ENCODE results near the gene MAPK11. TPM values are rescaled to one million over a fixed set of nuclear protein-coding genes. Genes with fewer than 3 reads are reported as not detected.

Gene MAPK11
- total and polyA plus RNA-seq, 10 of the 15 experiments (the other 5 are each of a cell fraction or from before 2014, with no cell fraction given): 0.05 to 12.8 (median 3.7) TPM

GRCh38 chr22:50301581-50301991 is 31.4 kb upstream of the MAPK11 start (continued):
- TF ChIP-seq NFYB (IDR thresholded peaks at IDR 0.05; ENCODE audit: insufficient read depth, low read depth, low read length) (no peak), BHLHE40 (IDR thresholded peaks at IDR 0.05; ENCODE audit: borderline replicate concordance in 1 of 2, low read depth in 2 of 2, low read length in 1 of 2) (peak; percentile 46 to 70; a peak in 3 of 4 replicates), SIX5 (IDR thresholded peaks at IDR 0.05; ENCODE audit: low read depth, low read length, severe bottlenecking) (no peak)

GRCh38 chr22:50300620-50301257 is 30.6 kb upstream of the MAPK11 start:
- POLR2A ChIA-PET: interaction anchor here (2.3 kb wide), 1 partner anchor 50 kb away, joined by 6 read pairs; the partner anchor contains the start of gene HDAC10
- H3K27ac ChIP-seq (ENCODE audit: control insufficient read depth, insufficient read depth): no peak overlapping the region
- H3K4me1 ChIP-seq (ENCODE audit: control insufficient read depth, insufficient read depth, low read length): peaks cover 47% of the 10 kb centered on the region
- H3K27me3 ChIP-seq (replicated peaks in 1 of 2; ENCODE audit: control insufficient read depth in 2 of 2, insufficient read depth in 2 of 2, low read length in 1 of 2): no peaks in the 10 kb centered on the region
- intact Hi-C loops (cut with micrococcal nuclease; ENCODE audit: unreplicated experiment) (no loop called here), in situ Hi-C loops (cut with MboI) (no loop called here)
- peaks cover 4% of the 10 kb centered on the region for H4K20me1 ChIP-seq (ENCODE audit: control insufficient read depth, insufficient read depth)
- WGBS (ENCODE audit: insufficient coverage, insufficient replicate concordance, low lambda C conversion rate, missing lambda C conversion rate): 94% methylated on average over 10 of the region's 14 CpGs
- no peak overlapping the region for H3K4me3 ChIP-seq
- RAD21 ChIA-PET (ENCODE audit: unreplicated experiment): no interaction called here
- no peak for ATAC-seq
- no peak overlapping the region for H2AFZ ChIP-seq (ENCODE audit: control insufficient read depth, low read depth, low read length)
- SMC1A ChIA-PET (ENCODE audit: uncharacterized antibody, unreplicated experiment): interaction anchor here (1.9 kb wide), 1 partner anchor 14 kb away, joined by 6 read pairs; no protein-coding TSS in a partner anchor
- H3K4me2 ChIP-seq (ENCODE audit: control insufficient read depth, insufficient read depth): peak overlapping the region; percentile 33; the same call in 1 of the 2 replicates
- no peak for DNase-seq (ENCODE audit: low read depth, low spot score)
- H3K9ac ChIP-seq (ENCODE audit: control insufficient read depth, insufficient read depth, low read length): no peak overlapping the region; the same call in 1 of the 2 replicates
- no peak for FAIRE-seq
- peaks cover 2 to 3% of the 10 kb centered on the region in 2 experiments; a peak in 2 of 4 replicates for H3K36me3 ChIP-seq (ENCODE audit: control insufficient read depth in 2 of 2, insufficient read depth in 2 of 2, low read length in 1 of 2)
- peaks cover 82% of the 10 kb centered on the region for H3K79me2 ChIP-seq (ENCODE audit: control insufficient read depth, insufficient read depth, low read length)
- no TSS peak for BruUV-seq (replicated peaks)
- TF ChIP-seq HDAC2 (IDR thresholded peaks at IDR 0.05): no peak
- 0 out of 2 replicates have a peak, but pooled peaks have one; percentile 9 for TF ChIP-seq POLR2A (IDR thresholded peaks at IDR 0.05; ENCODE audit: low read depth, low read length)
- no peak for TF ChIP-seq NBN (IDR thresholded peaks at IDR 0.05)
- H3K9me3 ChIP-seq (replicated peaks; ENCODE audit: control insufficient read depth, insufficient read depth, low read length): no peaks in the 10 kb centered on the region
- CTCF ChIA-PET: interaction anchor here (1.1 to 1.9 kb wide), 2 partner anchors 22 to 34 kb away, joined by 3 to 4 read pairs; no protein-coding TSS in a partner anchor

Data from GM12878 (cell line).